Chondrocyte (in vitro differentiated cells): ENCODE data around the gene MRPL52. TPM values are rescaled to one million over a fixed set of nuclear protein-coding genes. Genes with fewer than 3 reads are reported as not detected.

ENCODE experiments used
- DNase-seq: peaks from one replicate; pipeline ENCODE4 v3.0.0; 2021; ENCODE audit warnings: mixed read lengths, low spot score
- H3K27ac Mint-ChIP-seq: one replicate; pipeline ENCODE4 v1.8.0; 2021; ENCODE audit warnings: mild to moderate bottlenecking, moderate library complexity, mixed read lengths; ENCODE audit not compliant: unreplicated experiment
- H3K27me3 Mint-ChIP-seq: 2 replicates; pipeline ENCODE4 v1.8.0; 2021; ENCODE audit warnings: low read depth, mixed read lengths
- H3K36me3 Mint-ChIP-seq: 2 replicates; pipeline ENCODE4 v1.8.0; 2021; ENCODE audit warnings: low read depth, mixed read lengths
- H3K4me1 Mint-ChIP-seq: 2 replicates; pipeline ENCODE4 v1.8.0; 2021; ENCODE audit warnings: low read depth, mild to moderate bottlenecking, mixed read lengths
- H3K4me3 Mint-ChIP-seq: one replicate; pipeline ENCODE4 v1.8.0; 2021; ENCODE audit warnings: mild to moderate bottlenecking, moderate library complexity, mixed read lengths; ENCODE audit not compliant: unreplicated experiment
- H3K9me3 Mint-ChIP-seq: 2 replicates; pipeline ENCODE4 v1.8.0; 2021; ENCODE audit warnings: low read depth, mixed read lengths
- CTCF ChIP-seq: fragments of 200-600 bp; sonication (generic); IDR thresholded peaks from 2 replicates; pipeline ENCODE4 v1.5.0; 2021; ENCODE audit warnings: antibody characterized with exemption, mild to moderate bottlenecking, moderate library complexity
- total RNA-seq: library from RNA; stranded (reverse); gene quantifications from 3 replicates; pipeline ENCODE4 v1.2.1, GENCODE V29; 2021

The MRPL52 gene
- total RNA-seq, 1 donor from 2014 or later = 71.5 TPM

GRCh38 chr14:22845821-22846625 is 16.3 kb downstream of the MRPL52 start:
- Mint-ChIP-seq H3K4me1 (peaks cover 92% of the 10 kb centered on the region), H3K4me3 (no peak overlapping the region), H3K36me3 (peaks cover 42% of the 10 kb centered on the region), H3K9me3 (no peaks in the 10 kb centered on the region), H3K27ac (peak overlapping the region; percentile 93), H3K27me3 (no peaks in the 10 kb centered on the region)
- TF ChIP-seq CTCF = no peak
- peak; percentile 92 for DNase-seq

GRCh38 chr14:22846811-22847307 is 17.2 kb downstream of the MRPL52 start:
- H3K27me3 Mint-ChIP-seq = no peaks in the 10 kb centered on the region
- no peaks in the 10 kb centered on the region for H3K9me3 Mint-ChIP-seq
- no peak for TF ChIP-seq CTCF
- H3K4me3 Mint-ChIP-seq = no peak overlapping the region
- H3K27ac Mint-ChIP-seq = peak overlapping the region; percentile 93
- peaks cover 93% of the 10 kb centered on the region for H3K4me1 Mint-ChIP-seq
- peaks cover 38% of the 10 kb centered on the region for H3K36me3 Mint-ChIP-seq
- no peak for DNase-seq

GRCh38 chr14:22847661-22848341 is 18.1 kb downstream of the MRPL52 start:
- H3K4me3 Mint-ChIP-seq = peak overlapping the region; percentile 41
- H3K27ac Mint-ChIP-seq = peak overlapping the region; percentile 96
- H3K27me3 Mint-ChIP-seq = no peaks in the 10 kb centered on the region
- TF ChIP-seq CTCF = peak; percentile 42
- H3K36me3 Mint-ChIP-seq = peaks cover 30% of the 10 kb centered on the region
- DNase-seq = no peak
- peaks cover 89% of the 10 kb centered on the region for H3K4me1 Mint-ChIP-seq
- H3K9me3 Mint-ChIP-seq = no peaks in the 10 kb centered on the region

- peaks cover 88% of the 10 kb centered on the region for H3K4me1 Mint-ChIP-seq
These were observed 18.9 kb downstream of the MRPL52 start for GRCh38 chr14:22848351-22849164.

More at GRCh38 chr14:22848351-22849164, 18.9 kb downstream of the MRPL52 start:
- H3K27ac Mint-ChIP-seq = peak overlapping the region; percentile 96
- DNase-seq = no peak
- no peak for TF ChIP-seq CTCF
- H3K4me3 Mint-ChIP-seq = peak overlapping the region; percentile 41
- peaks cover 23% of the 10 kb centered on the region for H3K36me3 Mint-ChIP-seq
- no peaks in the 10 kb centered on the region for H3K27me3 Mint-ChIP-seq
- no peaks in the 10 kb centered on the region for H3K9me3 Mint-ChIP-seq
